Fibroblast of lung (primary cell): ENCODE measurements around the gene DLG2.

ENCODE experiments used
- EZH2 ChIP-seq: IDR thresholded peaks from 2 replicates; pipeline ENCODE4 v1.5.1; 2012; ENCODE audit warnings: low read length, control low read depth, mild to moderate bottlenecking; ENCODE audit errors: missing control alignments
- TF ChIP-seq, protein P1 (sequence below), 2 donors: IDR thresholded peaks in 1 of 2; conservative IDR thresholded peaks in 1 of 2; 1 replicate in 1 of 2; 2 replicates in 1 of 2; pipeline ENCODE4 v1.5.1; 2011 to 2012; ENCODE audit warnings: low read length in 2 of 2, control low read depth in 1 of 2, inconsistent platforms in 1 of 2, low read depth in 1 of 2, mild to moderate bottlenecking in 1 of 2

DNA sequence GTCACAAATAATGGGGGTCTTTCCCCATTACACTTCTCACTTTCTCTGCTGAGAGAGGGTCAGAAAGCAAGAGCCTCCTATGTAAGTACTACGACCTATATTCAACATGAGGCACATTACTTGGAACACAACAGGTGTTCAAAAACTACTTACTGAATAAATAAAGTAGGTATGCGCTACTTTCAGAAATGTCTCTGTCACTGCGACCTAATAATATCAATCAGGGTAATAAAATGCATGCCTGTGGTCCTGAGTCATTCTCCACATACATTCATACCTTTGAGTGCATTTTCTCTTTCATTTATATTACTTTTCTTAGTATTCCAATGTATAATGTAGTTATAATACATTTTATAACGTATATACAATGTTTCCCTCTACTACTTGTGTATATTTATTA, 838.9 kb downstream of the DLG2 start:
- TF ChIP-seq, protein P1, sequence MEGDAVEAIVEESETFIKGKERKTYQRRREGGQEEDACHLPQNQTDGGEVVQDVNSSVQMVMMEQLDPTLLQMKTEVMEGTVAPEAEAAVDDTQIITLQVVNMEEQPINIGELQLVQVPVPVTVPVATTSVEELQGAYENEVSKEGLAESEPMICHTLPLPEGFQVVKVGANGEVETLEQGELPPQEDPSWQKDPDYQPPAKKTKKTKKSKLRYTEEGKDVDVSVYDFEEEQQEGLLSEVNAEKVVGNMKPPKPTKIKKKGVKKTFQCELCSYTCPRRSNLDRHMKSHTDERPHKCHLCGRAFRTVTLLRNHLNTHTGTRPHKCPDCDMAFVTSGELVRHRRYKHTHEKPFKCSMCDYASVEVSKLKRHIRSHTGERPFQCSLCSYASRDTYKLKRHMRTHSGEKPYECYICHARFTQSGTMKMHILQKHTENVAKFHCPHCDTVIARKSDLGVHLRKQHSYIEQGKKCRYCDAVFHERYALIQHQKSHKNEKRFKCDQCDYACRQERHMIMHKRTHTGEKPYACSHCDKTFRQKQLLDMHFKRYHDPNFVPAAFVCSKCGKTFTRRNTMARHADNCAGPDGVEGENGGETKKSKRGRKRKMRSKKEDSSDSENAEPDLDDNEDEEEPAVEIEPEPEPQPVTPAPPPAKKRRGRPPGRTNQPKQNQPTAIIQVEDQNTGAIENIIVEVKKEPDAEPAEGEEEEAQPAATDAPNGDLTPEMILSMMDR (conservative IDR thresholded peaks at IDR 0.05 in 1 of 2, IDR thresholded peaks at IDR 0.05 in 1 of 2; ENCODE audit: low read depth in 1 of 2, low read length in 2 of 2): no peak
- no peak for TF ChIP-seq EZH2
